ENCODE results near the gene HOXC9. TPM values are rescaled to one million over a fixed set of nuclear protein-coding genes. Genes with fewer than 3 reads are reported as not detected.

The HOXC9 gene
- total and polyA plus RNA-seq, 10 donors = 0.05 TPM; not detected in 9

GRCh38 chr12:54030442-54030801 is 30.5 kb downstream of the HOXC9 start:
- no peaks in the 10 kb centered on the region for H3K36me3 ChIP-seq
- H3K27me3 ChIP-seq (replicated peaks in 1 of 7) = peaks cover 17 to 100% (median 99%) of the 10 kb centered on the region in 7 donors
- peaks cover 0 to 11% (median 5%) of the 10 kb centered on the region in 8 donors for H3K9me3 ChIP-seq
- no peak overlapping the region for H3K4me3 ChIP-seq
- 29 to 39% (median 34%) methylated on average over 7 of the region's 7 CpGs for WGBS, 5 donors
- no peak overlapping the region for H3K27ac ChIP-seq
- TF ChIP-seq POLR2AphosphoS5 (IDR thresholded peaks at IDR 0.05) = no peak
- TF ChIP-seq, protein P1, sequence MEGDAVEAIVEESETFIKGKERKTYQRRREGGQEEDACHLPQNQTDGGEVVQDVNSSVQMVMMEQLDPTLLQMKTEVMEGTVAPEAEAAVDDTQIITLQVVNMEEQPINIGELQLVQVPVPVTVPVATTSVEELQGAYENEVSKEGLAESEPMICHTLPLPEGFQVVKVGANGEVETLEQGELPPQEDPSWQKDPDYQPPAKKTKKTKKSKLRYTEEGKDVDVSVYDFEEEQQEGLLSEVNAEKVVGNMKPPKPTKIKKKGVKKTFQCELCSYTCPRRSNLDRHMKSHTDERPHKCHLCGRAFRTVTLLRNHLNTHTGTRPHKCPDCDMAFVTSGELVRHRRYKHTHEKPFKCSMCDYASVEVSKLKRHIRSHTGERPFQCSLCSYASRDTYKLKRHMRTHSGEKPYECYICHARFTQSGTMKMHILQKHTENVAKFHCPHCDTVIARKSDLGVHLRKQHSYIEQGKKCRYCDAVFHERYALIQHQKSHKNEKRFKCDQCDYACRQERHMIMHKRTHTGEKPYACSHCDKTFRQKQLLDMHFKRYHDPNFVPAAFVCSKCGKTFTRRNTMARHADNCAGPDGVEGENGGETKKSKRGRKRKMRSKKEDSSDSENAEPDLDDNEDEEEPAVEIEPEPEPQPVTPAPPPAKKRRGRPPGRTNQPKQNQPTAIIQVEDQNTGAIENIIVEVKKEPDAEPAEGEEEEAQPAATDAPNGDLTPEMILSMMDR (IDR thresholded peaks at IDR 0.05 in 8 of 11, conservative IDR thresholded peaks at IDR 0.05 in 3 of 11) = no peak
- no peak for TF ChIP-seq POLR2A (IDR thresholded peaks at IDR 0.05)
- peaks cover 5 to 67% (median 34%) of the 10 kb centered on the region in 6 donors for H3K4me1 ChIP-seq
- no peak for DNase-seq
- intact Hi-C loops (cut with DNase I; ENCODE audit: low total_unique reads) = loop anchor here (5.0 kb wide), 1 partner anchor 162 kb away; no protein-coding TSS in a partner anchor

DNA sequence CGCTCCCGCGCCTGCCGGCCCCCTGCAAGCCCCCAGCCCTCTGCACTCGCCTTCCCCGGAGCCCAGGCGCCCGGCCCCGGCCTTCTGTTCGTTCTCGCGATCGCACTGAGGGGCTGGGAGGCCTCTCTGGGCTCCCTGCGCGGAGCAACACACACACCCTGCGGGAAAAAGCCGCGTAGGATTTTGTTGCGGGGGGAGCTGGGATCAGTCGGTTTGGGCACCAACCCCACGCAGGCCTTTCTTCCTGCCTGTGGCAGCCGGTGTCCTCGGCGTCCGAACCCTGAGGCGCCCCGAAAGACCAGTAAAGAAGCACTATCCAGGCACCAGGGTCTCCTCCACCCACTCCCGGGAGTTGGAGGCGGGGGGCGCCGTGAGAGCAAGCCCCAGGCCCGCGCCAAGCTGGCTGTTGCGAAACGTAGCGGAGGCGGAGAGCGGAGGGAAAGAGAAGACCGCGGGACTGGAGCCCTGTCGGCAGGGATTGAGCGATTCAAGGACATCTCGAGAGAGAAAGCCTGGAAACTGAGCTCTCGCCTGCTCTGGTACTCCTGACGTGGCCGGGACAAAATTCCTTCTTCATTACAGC is 31.0 kb downstream of the HOXC9 start:
- Histone ChIP-seq H3K9me3 (peaks cover 0 to 11% (median 5%) of the 10 kb centered on the region in 8 donors), H3K4me1 (peaks cover 5 to 63% (median 34%) of the 10 kb centered on the region in 6 donors), H3K27ac (no peak overlapping the region), H3K27me3 (replicated peaks in 1 of 7) (peaks cover 17 to 100% (median 99%) of the 10 kb centered on the region in 7 donors), H3K4me3 (peak overlapping the region in 1 of 8 donors; percentile 10), H3K36me3 (no peaks in the 10 kb centered on the region)
- peak; percentile 57 for DNase-seq
- TF ChIP-seq POLR2AphosphoS5 (IDR thresholded peaks at IDR 0.05) (no peak), POLR2A (IDR thresholded peaks at IDR 0.05) (no peak)
- TF ChIP-seq, protein P1 (IDR thresholded peaks at IDR 0.05 in 8 of 11, conservative IDR thresholded peaks at IDR 0.05 in 3 of 11) = no peak
- WGBS, 5 donors = 5 to 17% (median 14%) methylated on average over 45 to 46 of the region's 46 CpGs
- intact Hi-C loops (cut with DNase I; ENCODE audit: low total_unique reads) = loop anchor here (5.0 kb wide), 1 partner anchor 161 kb away; no protein-coding TSS in a partner anchor

DNA sequence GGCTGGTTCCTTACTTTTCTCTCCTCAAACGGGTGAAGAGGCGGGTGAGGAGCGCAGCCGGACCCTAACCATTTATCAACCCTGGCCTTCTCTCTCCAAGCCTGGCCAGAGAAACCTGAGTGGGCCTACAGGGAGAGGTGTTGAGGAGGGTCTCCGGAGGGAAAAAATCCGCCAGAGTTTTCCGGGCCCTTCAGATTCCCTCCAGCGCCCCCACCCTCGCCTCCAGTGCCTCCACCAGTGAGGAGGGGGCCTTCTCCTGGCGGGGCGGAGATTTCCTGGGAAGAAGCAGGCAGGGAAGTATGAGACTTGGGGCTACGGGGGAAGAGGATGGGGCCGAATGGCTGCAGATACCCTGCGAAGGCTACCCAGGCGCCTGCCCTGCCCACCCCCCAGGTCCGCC is 31.5 kb downstream of the HOXC9 start:
- peaks cover 17 to 100% (median 98%) of the 10 kb centered on the region in 7 donors for H3K27me3 ChIP-seq (replicated peaks in 1 of 7)
- peaks cover 5 to 62% (median 34%) of the 10 kb centered on the region in 6 donors for H3K4me1 ChIP-seq
- peaks cover 0 to 11% (median 5%) of the 10 kb centered on the region in 8 donors for H3K9me3 ChIP-seq
- 27 to 40% (median 35%) methylated on average over 16 of the region's 16 CpGs for WGBS, 5 donors
- no peak for DNase-seq
- intact Hi-C loops (cut with DNase I; ENCODE audit: low total_unique reads) = loop anchor here (5.0 kb wide), 1 partner anchor 161 kb away; no protein-coding TSS in a partner anchor
- no peak overlapping the region for H3K4me3 ChIP-seq
- TF ChIP-seq, protein P1 (IDR thresholded peaks at IDR 0.05 in 8 of 11, conservative IDR thresholded peaks at IDR 0.05 in 3 of 11) = no peak
- TF ChIP-seq POLR2A (IDR thresholded peaks at IDR 0.05) (no peak), POLR2AphosphoS5 (IDR thresholded peaks at IDR 0.05) (no peak)
- H3K27ac ChIP-seq = no peak overlapping the region
- no peaks in the 10 kb centered on the region for H3K36me3 ChIP-seq

DNA sequence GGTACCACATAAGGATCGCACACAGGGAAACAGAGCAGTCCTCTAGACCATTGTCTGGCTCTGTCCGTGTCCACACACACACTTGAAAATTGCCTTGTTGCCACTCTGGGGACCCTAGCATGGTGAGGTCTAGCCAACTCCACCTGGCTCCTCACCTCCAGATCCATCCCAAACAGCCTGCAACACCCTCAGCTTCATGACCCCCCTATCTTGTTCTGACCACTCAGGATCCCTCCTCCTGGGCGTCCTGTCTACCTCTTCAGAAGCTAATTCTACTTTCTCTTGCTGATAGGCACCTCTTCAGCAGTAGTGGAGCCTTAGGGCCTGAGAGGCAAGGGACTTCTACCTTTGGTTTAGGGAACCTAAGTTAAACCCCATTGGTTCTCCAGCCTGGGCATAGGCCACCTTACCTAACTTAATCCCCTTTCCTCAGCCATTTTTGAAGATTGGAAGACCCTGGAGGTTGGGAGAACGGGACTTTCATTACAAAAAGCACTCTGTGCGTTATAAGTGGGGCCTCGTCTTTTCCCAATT is 32.2 kb downstream of the HOXC9 start:
- Histone ChIP-seq H3K9me3 (peaks cover 0 to 11% (median 5%) of the 10 kb centered on the region in 8 donors), H3K4me3 (no peak overlapping the region), H3K27ac (no peak overlapping the region), H3K27me3 (replicated peaks in 1 of 7) (peaks cover 17 to 100% (median 98%) of the 10 kb centered on the region in 7 donors), H3K36me3 (no peaks in the 10 kb centered on the region), H3K4me1 (peaks cover 5 to 62% (median 33%) of the 10 kb centered on the region in 6 donors)
- TF ChIP-seq POLR2AphosphoS5 (IDR thresholded peaks at IDR 0.05) (no peak), POLR2A (IDR thresholded peaks at IDR 0.05) (no peak)
- TF ChIP-seq, protein P1 (IDR thresholded peaks at IDR 0.05 in 8 of 11, conservative IDR thresholded peaks at IDR 0.05 in 3 of 11) = no peak
- no peak for DNase-seq
- intact Hi-C loops (cut with DNase I; ENCODE audit: low total_unique reads) = loop anchor here (5.0 kb wide), 1 partner anchor 160 kb away; no protein-coding TSS in a partner anchor
- WGBS, 5 donors = 36 to 41% (median 37%) methylated on average over 6 of the region's 6 CpGs
